GM20431 (cell line): ENCODE data around the gene ERC2.

Experiments used
- in situ Hi-C: fragments of 300-500 bp; cut with MseI, MboI; formaldehyde crosslinking; loops from one replicate; pipeline ENCODE4 v1.15.0; 2020; ENCODE audit warnings: low sequenced_read_pairs; ENCODE audit not compliant: unreplicated experiment

The ERC2 gene

DNA sequence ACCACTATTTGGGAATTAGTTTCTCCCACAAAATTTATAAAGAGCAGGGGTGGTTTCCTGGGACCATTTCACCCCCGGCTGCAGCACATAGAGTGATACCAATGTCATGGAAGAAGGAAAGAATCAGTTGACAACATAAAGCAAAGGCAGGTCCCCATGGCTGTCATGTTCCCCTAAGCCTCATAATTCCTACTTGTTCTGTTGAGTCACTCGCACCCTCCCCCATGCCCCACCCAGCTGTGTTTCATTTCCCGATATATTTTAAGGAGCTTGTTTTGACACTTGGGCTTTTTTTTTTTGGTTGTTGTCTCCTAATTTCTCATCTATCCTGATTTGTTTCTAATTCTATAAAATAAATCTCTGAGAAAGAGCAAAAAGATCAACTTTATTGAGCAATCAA is 24.9 kb downstream of the ERC2 start:
- in situ Hi-C loops: no loop called here

DNA sequence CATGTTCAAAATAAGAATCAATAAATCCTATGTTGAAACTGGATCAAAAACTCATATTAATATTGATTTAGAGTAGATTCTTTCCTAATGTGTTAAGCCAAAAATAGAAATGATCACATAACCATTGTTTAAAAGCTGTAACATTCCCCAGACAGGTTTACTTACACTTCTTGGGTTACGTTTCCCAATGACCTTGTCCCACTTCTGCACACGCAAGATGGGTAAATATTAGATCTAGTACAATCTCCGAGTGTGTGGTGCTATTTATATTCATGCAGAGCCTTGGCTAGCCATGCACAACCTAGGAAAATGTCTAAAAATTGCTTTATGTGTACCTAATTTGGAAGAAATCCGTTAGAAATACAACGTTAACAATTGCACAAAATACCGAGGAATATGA is 39.6 kb downstream of the ERC2 start:
- in situ Hi-C loops: no loop called here

DNA sequence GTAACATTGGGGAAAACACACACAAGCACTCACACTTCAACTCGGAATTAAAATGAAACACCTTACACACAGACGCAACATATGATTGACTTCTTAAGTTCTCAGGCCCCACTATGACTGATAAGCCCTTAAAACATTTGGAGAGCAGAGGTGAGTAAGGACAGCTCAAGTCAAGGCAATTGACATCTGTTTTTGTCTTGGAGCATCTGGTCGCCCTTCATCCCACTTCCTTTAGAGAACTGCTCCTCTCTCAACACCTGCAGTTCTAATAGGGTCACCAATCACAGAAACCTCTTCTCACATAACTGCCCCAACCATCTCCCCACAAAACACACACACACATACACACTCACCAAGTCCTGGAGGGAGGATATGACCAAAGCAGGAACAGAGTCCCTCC is 43.4 kb downstream of the ERC2 start:
- in situ Hi-C loops: no loop called here

DNA sequence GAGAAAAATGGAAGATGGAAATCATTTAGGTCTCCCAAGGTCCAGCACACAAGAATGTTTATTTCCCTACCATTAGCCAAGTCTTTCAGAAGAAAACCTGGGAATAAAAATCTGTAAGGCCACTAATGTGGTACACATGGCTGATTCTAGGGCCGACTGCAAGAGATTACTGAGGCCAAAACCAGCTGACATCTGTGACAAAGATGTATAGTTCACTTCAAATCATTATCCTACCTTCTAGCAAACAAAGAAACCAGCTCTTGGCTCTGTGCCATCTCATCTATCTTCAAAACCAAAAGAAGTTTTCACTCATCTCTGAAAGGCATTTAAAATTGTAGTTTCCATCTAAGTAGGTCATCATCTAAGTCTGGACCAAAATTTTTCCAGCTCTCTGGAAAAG is 43.9 kb downstream of the ERC2 start:
- in situ Hi-C loops: no loop called here

DNA sequence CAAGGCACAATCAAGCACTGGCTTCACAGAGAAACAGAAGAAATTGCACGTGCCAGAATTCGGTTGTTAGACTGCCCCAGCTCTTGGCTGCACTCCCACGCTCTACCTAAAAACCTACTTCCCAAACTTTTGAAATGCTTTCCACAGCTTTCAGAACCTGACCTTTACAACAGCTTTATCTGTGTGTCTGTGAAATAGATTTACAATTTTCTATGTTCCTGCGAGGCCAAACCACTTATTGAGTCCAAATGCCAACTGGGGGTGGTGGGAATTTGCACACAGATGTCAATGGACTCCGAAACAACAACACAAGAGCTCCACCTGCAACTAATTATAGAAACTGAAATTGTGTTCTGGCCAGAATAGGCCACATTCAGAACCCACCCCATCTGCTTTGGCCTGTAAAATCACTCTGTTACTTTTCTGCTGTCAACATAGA is 44.6 kb downstream of the ERC2 start:
- in situ Hi-C loops: no loop called here

DNA sequence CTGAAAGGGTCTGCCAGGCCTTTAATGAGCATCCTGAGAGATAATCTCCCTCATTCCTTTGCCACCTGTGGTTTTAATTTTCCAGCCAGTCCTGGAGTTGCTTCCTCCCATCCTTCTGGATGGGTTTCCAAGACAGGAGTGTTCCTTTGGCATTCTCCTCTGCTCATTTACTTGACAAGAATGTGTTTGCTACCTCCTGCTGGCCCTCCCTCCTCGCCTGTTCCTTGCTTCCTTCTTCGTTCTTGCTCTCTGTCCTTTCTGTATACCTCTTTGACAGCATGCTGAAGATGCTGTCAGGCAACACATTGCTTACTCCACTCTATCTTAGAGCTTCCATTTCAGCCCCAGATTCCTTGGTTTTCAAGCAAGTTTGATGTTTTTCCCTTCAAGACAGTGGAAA is 46.0 kb downstream of the ERC2 start:
- in situ Hi-C loops: no loop called here

DNA sequence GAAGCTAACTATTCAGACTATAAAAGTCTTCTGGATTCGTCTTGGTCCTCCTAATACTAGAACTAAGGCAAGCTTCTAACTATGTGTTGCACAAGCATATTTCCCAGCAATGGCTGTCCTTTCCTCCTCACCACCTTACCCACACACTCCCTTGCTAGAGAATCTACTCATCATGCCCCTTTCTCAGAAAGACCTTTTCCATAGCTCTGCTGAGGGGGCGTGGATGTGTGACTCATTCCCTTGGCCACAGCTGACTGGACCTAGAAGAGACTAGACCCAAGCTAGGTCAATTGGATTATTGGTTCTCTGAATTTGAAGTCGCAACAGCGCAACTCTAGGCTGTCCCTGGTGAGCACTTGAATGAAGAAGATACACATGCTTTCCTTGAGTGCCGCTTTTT is 47.1 kb downstream of the ERC2 start:
- in situ Hi-C loops: no loop called here

DNA sequence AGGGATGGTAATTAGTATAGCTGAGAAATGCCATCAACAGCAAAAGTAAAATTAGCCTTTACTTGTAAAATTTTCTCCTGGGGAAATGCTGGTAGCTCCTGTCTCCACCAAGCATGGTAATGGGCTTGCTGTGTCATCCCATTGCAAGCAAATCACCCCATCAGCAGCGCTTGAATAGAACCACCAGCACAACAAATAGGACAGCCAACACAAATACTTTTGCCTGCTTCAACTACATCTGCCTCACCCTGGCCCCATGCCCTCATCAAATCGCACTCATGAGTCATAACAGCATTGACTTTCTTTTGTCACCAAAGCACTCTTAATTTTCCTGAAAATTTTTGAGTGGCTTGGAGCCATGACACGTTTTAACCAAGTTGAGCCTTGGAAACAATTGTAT is 52.6 kb downstream of the ERC2 start:
- in situ Hi-C loops: no loop called here

DNA sequence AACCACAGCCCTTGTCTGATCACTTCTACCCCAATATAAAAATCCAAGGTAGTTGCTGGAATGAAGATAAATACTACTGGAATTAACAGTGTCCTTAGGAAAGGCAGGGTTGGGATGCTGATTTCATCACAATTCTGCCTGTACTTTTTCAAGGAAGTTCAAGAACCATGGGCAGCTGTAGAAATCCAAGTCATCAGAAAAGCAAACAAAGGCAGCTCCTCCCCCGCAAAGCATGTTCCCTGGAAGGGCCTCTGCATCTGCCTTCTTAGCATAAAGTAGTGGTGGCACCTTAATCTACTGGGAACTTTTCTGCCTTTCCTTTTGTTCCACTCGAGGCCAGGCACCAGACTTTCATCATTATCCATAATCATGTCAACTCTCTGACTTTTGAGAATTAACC is 54.4 kb downstream of the ERC2 start:
- in situ Hi-C loops: no loop called here

DNA sequence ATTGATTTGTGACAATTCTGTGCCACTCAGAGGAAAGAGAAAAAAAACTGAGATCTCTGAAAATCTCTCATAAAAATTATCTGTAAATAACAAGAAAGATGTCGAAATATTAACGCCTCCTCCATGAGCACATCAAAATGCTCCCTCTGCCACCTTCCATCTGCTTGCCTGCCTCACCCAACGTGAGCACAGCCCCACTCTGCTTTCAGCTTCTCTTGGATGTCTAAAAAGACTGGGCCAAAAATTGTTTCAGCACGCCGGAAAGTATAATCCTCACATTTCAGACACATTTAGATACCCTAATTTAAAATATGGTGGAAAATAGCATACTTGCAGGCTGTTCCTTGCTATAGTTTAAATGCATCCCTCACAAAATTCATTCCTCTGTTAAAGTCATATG is 57.1 kb downstream of the ERC2 start:
- in situ Hi-C loops: no loop called here

DNA sequence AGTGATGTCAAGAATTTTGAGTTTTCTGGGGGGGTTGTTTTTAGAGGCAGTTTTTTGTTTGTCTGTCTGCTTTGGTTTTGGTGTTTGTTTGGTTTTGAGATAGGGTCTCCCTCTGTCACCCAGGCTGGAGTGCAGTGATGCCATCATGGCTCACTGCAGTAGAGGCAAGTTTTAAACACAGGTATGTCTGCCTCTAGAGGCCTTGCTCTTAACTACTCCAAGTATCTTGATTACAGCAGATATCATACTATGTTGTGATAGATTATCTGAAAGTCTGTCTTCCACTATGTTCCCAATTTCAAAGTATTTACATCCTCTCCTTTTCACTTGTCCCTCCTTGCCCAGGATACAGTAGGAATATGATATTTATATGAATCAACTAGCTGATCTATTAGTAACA is 57.7 kb downstream of the ERC2 start:
- in situ Hi-C loops: no loop called here

DNA sequence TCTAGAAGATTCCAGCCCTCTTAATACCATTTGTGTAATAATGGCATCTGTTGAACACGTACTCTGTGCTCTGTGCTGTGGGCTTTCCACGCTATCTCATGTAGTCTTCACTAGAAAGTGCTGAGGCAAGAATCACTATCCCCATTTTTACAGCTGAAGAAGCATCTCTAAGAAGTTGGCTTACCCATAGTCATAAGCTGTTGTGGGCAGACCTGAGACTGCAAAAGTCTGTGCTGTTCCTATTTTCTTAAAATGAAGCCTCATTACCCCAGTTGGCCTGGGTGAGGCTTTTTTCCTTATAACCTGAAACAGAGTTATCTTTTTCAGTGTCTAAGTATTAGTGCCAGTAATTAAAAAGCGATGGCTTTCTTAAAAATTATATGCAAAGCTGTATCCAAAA is 58.5 kb downstream of the ERC2 start:
- in situ Hi-C loops: no loop called here

DNA sequence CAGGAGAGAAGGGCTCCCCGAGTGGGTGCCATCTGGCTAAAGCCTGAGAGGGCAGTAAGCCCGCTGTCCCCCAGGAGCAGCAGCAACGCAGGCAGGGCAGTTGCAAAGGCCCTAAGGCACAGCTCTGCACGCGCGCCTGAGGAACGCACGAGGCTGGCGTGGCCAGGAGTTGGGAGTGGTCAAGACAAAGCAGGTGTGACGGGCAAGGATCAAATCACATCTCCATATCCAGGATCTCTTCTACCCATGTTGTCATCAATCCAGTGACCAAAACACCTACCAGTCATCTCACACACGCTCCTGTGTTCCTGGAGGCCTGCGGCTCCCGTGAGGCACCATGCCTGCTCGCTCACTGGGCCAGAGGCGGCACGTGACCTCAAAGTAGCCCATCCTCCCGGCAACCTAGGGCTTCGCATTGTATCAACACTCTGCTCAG is 59.5 kb downstream of the ERC2 start:
- in situ Hi-C loops: no loop called here

DNA sequence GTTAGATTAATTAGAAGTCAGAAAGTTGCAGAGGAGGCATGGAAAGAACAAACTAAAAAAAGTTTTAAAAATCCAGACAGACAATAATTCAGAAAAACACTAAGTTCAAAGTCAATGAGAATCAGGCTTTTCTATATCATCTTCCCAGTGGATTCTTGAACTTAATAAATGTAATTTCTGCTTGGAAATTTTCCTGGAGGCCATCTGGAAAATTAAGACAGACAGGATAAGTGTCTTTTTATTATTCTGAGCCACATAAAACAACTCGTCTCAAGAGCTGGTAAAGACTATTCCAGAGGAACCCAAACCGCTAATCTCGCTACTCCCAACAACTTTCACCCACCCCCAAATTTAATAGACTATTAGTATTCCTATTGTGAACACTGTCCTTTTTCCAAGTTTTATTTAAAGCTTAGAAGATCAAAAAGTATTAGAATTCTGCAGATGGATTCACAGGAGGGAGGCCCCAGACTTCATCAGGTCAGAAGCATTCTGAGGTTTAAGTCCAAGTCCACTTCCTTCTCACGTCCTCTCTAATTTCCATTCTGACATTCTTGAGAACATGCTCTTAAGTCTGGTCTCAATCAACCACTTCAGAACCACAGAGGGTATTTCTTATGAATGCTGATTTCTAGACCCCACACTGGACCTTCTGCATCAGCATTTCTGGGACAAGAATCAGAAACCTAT is 61.3 kb downstream of the ERC2 start:
- in situ Hi-C loops: no loop called here

DNA sequence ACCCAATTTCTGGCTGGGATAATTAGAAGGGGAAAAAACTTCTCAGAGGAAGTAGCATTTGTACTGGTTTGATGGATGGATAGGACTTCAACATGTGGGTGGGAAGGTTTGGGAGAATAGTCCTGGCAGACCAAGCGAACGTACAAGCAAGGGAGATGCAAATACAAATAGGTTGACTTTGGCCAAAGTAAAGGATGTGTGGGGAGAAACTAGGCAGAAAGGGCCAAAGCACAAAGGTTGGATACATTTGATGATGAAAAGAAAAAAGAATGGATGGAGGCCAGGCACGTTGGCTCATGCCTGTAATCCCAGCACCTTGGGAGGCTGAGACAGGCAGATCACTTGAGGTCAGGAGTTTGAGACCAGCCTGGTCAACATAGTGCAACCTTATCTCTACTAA is 63.4 kb downstream of the ERC2 start:
- in situ Hi-C loops: no loop called here

DNA sequence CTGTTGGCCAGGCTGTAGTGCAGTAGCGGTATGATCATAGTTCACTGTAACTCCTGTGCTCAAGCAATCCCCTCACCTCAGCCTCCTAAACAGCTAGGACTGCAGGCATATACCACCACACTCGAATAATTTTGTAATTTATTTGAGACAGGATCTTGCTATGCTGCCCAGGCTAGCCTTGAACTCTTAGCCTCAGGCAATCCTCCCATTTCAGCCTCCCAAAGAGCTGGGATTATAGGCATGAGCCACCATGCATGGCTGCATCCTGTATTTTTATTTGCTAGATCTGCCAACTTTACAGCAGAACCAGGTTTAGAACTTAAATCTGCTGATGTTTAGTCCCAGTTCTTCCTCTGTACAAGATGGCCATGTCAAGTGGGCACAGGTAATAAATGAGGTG is 69.6 kb downstream of the ERC2 start:
- in situ Hi-C loops: no loop called here

DNA sequence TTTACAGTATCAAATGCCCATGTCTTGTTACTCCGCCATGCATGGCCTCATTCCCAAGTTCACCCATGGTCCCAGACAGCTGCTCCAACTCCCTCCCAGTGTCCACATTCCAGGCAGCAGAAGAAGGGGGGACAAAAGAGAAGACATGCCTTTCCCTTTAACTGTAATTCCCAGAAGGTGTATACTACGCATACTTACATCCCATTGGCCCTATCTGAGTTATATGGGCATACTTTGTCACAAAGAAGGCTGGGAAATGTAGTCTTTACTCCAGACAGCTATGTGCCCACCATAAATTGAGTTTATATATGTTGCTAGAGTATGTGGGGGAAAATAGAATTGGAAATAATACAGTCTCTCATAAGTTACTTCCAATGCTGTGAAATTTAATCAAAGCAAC is 70.5 kb downstream of the ERC2 start:
- in situ Hi-C loops: no loop called here

DNA sequence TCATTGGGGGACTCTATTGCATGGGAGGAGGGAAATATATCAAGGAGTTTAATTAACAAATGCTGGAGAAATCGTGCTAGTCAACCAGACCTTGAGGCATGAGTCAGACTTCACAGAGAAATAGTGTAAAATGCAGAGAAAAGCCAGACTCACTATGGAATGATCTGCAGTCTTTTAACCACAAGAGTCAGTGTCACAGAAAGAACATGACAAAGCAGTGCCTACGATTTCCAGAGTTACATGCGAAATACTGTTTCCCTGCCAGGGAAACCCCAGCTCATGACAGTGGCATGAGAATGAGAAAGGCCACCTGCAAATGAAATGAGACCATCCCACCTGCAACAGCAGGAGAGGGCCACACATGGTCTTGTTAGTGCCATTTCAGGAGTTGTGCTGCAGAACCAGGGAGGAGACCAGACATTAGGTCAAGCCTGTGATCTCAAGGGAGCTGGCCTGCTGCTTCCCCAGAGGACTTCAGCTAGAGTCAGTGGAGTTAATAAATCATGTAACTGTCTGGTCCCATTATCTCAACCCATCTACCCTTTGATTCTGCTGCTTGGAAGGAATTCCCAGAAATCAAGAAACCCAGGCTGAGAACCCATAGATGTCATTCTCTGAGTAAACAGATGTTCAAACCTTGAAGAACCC is 79.0 kb downstream of the ERC2 start:
- in situ Hi-C loops: no loop called here

DNA sequence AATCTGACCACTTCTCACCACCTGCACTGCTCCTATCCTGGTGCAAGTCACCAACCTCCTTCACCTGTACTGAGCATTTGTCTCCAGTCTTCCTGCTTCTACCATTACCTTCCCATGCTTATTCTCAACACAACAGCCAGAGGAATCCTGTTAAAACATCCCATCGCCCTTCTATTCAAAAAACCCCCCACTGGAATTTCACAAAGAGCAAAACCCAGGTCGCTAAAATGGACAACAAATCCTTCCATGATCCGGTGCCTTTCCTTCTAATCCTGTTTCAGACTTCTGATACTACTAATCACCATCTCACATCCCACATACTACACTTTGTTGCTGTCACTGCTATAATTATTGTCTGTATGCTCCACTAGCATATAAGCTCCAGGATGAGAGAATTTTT is 85.2 kb downstream of the ERC2 start:
- in situ Hi-C loops: no loop called here

DNA sequence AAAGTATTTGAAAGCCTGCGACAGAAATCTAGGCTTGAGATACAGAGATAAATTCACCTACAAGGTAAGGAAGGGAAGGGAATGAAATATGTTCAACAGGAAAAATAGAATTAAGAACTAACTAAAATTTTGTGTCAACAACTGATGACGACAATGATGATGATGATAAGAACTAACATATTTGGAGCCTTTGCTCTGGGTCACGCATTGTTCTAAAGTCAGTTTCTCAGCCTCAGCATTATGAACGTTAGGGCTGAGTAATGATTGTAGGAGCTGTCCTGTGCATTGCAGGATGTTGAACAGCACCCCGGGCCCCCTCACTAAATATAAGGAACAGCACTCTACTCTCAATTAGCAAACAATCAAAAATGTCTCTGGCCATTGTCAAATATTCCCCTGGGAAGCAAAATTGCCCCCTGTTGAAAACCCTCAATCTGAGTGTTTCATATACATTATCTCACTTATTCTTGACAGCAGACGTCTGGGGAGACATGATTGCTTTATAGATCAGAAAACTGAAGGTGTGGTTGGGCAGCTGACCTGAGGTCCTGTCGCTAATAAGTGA is 88.5 kb downstream of the ERC2 start:
- in situ Hi-C loops: no loop called here

DNA sequence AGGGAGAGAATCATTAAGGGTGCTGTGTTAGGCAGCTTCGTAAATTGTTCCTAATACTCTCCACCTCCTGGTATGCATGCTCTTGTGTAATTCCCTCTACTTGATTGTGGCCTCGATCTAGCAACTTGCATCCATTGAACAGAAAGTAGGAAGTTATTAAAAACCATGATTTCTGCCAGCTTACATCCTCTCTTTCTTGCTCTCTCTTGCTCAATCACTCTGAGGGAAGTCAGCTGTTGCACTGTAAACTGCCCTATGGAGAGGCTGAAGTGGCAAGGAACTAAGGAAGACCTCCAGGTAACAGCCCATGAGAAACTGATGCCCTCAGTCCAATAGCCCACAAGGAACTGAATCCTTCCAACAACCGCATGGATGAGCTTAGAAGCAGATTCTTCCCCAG is 92.6 kb downstream of the ERC2 start:
- in situ Hi-C loops: no loop called here

DNA sequence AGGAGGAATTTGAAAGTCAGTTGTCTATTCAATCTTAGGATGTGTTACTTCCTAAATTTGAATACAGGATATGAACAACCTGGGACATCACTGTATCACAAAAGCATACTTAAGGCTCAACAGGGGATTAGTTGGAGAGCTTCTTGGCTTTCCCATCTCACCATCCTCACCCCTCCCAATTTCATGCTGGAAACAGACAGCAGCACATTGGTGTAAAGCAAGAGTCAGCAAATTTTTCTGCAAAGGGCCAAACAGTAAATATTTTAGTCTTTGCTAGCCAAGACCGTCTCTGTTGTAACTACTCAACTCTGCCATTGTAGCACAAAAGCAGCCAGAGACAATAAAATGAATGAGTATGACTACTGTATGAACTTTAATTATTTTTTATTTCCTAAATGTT is 94.9 kb downstream of the ERC2 start:
- in situ Hi-C loops: no loop called here
